ENCODE measurements around the gene SEMA3F. TPM values are rescaled to one million over a fixed set of nuclear protein-coding genes. Genes with fewer than 3 reads are reported as not detected.

SEMA3F gene
- polyA plus RNA-seq, 1 experiment, result 11.4 TPM

GRCh38 chr3:50122661-50123391, 32.3 kb upstream of the SEMA3F start:
- Histone ChIP-seq H3K4me3 (ENCODE audit: low read depth, low read length) (no peak overlapping the region), H3K36me3 (ENCODE audit: control insufficient read depth, insufficient read depth, low read length) (peaks cover 13% of the 10 kb centered on the region), H3K27me3 (ENCODE audit: control insufficient read depth, insufficient read depth, low read length) (no peaks in the 10 kb centered on the region)
- ChIA-PET POLR2A (no interaction called here), CTCF (interaction anchor here (0.7 to 8.6 kb wide), 19 partner anchors 9 to 198 kb away, joined by 3 to 313 read pairs (median 4); partner anchors contain the start of gene GNAT1)
- no peak for TF ChIP-seq CTCF (IDR thresholded peaks at IDR 0.05; ENCODE audit: insufficient read depth, low read depth, low read length)
- no peak for DNase-seq (ENCODE audit: low read depth)

GRCh38 chr3:50123394-50124051, 31.6 kb upstream of the SEMA3F start:
- DNase-seq (ENCODE audit: low read depth), result no peak
- Histone ChIP-seq H3K36me3 (ENCODE audit: control insufficient read depth, insufficient read depth, low read length) (peaks cover 10% of the 10 kb centered on the region), H3K4me3 (ENCODE audit: low read depth, low read length) (no peak overlapping the region), H3K27me3 (ENCODE audit: control insufficient read depth, insufficient read depth, low read length) (no peaks in the 10 kb centered on the region)
- no peak for TF ChIP-seq CTCF (IDR thresholded peaks at IDR 0.05; ENCODE audit: insufficient read depth, low read depth, low read length)
- POLR2A ChIA-PET, result no interaction called here
- CTCF ChIA-PET, result interaction anchor here (0.6 to 8.6 kb wide), 8 partner anchors 14 to 198 kb away, joined by 3 to 313 read pairs (median 4); partner anchors contain the start of gene GNAT1

- Histone ChIP-seq H3K27me3 (ENCODE audit: control insufficient read depth, insufficient read depth, low read length) (no peaks in the 10 kb centered on the region), H3K4me3 (ENCODE audit: low read depth, low read length) (no peak overlapping the region), H3K36me3 (ENCODE audit: control insufficient read depth, insufficient read depth, low read length) (peaks cover 10% of the 10 kb centered on the region)
- no peak for DNase-seq (ENCODE audit: low read depth)
- POLR2A ChIA-PET, result no interaction called here
- CTCF ChIA-PET, result interaction anchor here (0.6 to 8.6 kb wide), 4 partner anchors 30 to 103 kb away, joined by 4 to 313 read pairs (median 6); partner anchors contain the start of gene GNAT1
- no peak for TF ChIP-seq CTCF (IDR thresholded peaks at IDR 0.05; ENCODE audit: insufficient read depth, low read depth, low read length)
These were observed 30.9 kb upstream of the SEMA3F start for GRCh38 chr3:50124052-50124799.

- ChIA-PET CTCF (interaction anchor here (0.7 to 8.6 kb wide), 3 partner anchors 29 to 167 kb away, joined by 4 to 313 read pairs (median 4); partner anchors contain the start of gene GNAT1), POLR2A (no interaction called here)
- TF ChIP-seq CTCF (IDR thresholded peaks at IDR 0.05; ENCODE audit: insufficient read depth, low read depth, low read length), result no peak
- DNase-seq (ENCODE audit: low read depth), result no peak
- H3K27me3 ChIP-seq (ENCODE audit: control insufficient read depth, insufficient read depth, low read length), result no peaks in the 10 kb centered on the region
- no peak overlapping the region for H3K4me3 ChIP-seq (ENCODE audit: low read depth, low read length)
- peaks cover 9% of the 10 kb centered on the region for H3K36me3 ChIP-seq (ENCODE audit: control insufficient read depth, insufficient read depth, low read length)
These were observed 30.3 kb upstream of the SEMA3F start for GRCh38 chr3:50124800-50125178.

All from BJ (cell line).